GM21786 (cell line): Measurements from ENCODE around the gene KCNS3.
"Not testable (repeated sequence)": the region's sequence is repeated elsewhere in the genome, so short reads cannot be mapped to it uniquely, and the experiment has no call there.

Source experiments
- ATAC-seq: cut with Tn5 transposase; IDR thresholded peaks from one replicate; pipeline ENCODE4 v1.9.1; 2021; ENCODE audit not compliant: unreplicated experiment

The KCNS3 gene

DNA sequence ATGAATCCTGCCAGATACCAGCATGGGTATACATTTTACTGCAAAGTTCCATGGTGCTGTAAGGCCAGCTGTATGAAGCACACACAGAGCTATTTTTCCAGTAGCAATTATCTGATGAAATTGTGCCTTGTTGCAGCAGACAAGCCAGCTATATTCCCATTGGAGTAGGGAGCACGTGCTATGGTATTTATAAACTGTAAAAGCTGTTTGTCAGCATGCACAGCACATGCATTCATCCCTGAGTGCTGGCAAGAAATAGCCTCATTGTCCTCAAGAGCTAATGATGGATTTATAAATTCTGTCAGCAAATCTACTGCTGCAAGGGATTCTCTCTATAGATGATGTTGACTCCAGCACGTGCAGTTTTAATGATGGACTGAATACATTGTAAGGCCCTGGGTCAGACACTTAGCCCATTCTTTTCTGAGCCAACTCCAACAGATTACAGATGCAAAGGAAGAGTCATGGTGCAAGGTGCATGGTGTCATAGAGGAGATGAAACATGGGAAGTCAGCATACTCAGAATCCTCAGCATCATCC, 61.7 kb downstream of the KCNS3 start:
- ATAC-seq, result no peak

DNA sequence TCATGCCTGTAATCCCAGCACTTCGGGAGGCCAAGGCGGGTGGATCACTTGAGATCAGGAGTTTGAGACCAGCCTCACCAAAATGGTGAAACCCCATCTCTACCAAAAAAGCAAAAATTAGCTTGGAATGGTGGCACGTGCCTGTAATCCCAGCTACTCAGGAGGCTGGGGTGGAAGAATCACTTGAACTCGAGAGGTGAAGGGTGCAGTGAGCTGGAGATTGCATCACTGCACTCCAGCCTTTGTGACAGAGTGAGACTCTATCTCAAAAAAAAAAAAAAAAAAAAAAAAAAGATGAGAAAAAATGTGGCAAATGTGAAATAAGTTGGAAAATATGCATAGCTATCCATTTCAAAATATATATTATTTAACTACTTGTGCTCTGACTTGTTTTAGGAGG, 65.0 kb downstream of the KCNS3 start:
- ATAC-seq, result no peak

DNA sequence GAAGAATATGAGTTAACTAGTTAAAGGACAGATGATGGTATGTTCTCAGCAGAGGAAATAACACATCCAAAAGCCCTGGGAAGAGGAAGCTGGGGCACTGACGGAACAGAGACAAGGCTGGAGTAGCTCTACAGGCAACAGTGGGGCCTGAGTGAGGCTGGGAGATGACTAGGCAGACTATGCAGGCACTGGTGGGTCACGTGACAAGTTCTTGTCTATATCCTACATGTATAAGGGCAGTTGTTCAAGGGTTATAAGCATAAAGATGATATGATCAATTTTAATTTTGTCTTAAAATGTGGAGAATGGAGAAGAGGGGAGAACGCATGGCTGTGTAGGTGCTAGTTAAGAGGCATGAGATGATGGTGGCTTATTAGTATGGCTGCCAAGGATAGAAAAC, 68.6 kb downstream of the KCNS3 start:
- no peak for ATAC-seq

DNA sequence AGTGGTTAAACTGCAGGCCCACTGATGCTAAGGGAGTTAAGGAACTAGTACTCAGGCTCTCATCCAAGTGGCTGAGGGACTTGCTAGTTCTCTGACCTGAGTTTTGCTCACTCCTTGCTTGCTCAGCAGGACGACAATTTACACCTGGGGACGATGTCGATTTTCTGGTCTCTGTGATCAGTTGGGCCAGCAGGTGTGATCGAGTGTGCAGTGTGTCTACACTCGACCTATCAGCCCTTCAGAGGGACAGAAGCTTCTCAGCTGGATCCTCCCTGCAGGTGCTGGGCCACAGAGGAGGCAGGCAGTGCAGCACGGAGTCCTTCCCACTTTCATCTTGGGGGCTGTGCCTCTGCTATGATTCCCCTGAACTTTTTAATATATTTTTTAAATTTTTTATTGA, 71.5 kb downstream of the KCNS3 start:
- ATAC-seq, result no peak

DNA sequence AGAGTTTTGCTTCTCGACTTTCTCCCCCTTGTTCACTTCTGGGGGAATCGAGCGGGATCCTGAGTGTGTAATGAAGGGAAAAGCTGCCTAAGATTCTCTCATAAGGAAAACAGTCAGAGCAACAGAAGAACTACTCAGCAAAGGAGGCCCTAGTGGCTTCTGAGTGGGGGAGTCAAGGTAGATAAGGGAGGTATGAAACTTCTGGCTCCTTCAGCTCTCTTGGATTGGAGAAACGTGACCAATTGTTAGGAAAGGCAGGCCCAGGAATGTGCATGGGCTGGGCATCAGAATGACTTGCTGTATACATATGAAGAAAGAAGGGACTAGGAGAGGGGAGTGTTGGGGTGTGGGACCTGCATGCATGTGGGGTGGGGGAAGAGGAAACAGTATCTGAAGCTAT, 73.1 kb downstream of the KCNS3 start:
- ATAC-seq, result no peak

DNA sequence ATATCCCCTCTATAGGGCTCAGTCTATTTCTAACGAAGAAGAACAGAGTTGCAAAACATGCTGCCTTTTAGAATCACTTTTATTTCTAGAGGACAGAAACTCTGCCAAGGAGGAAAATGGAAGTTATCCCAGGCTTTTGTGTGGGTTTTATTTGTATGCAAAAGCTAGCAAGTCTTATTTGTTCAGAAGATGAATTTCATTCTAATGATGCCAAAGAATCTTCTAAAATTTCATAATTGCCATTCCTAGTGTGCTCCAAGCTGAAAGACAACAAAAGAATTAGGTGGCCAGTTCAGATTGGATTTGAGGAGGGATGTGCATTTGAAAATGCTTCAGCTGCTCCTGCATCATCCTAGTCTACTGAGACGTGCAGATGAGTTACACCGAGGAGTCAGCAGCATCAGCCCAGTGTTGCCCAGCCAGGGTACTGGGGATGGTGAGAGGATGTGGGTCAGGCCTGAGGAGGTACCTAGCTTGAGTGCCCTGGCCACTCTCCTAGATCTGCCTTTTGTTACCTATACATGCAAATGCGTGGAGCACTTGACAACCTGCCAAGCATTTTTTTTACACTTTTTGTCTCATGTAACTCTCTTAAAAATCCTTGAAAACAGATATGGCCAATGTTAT, 80.1 kb downstream of the KCNS3 start:
- ATAC-seq, result no peak

DNA sequence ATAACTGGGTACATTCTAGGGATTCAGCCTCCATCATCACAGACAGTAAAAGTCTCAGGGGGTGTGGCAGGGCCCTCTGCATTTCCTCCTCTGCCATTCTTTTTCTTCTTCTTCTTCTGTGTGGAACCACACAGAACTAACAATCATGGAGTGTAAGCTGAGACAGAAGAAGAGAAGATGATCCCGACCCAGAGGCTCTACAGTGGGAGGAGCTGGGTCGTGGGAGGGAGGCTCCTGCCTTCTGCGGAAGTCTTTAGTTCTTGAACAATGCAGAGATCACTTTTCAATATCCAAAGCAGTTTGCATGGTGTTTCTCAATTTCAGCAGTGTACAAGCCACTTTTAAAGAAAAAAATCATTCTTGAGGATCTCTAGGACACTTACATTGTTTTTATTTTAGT, 80.9 kb downstream of the KCNS3 start:
- ATAC-seq, result no peak

DNA sequence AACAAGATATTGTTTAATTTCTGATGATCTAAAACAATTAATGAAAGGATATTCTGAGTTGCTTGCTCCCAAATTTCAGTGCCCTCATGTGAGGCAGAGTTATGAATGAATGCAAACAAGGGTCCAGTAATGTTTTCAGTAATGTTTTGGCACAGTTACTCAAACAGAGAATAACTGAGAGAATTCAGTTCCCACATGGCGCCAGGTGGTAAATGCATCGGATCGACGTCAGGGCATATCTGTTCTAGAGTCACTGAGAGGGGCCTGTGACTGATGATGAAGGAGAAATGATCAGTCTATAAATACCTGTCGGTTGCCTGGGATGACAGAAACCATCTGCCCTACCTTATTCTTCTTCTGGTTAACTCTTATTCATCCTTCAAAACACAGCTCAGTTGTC, 81.4 kb downstream of the KCNS3 start:
- ATAC-seq, result no peak

DNA sequence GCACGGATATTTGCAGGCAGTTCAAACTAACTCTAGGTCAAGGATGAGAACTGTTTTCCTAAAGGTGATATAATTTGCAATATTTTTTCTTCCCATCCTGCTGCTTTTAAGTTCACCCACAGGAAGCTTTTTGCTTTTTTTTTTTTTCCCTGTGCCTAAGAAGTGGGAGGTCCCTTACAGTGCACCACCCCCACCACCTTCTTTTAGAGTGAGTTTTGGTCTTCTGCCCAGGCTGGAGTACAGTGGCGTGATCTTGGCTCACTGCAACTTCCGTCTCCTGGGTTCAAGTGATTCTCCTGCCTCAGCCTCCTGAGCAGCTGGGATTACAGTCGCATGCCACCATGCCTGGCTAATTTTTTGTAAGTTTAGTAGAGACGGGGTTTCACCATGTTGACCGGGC, 82.5 kb downstream of the KCNS3 start:
- no peak for ATAC-seq

DNA sequence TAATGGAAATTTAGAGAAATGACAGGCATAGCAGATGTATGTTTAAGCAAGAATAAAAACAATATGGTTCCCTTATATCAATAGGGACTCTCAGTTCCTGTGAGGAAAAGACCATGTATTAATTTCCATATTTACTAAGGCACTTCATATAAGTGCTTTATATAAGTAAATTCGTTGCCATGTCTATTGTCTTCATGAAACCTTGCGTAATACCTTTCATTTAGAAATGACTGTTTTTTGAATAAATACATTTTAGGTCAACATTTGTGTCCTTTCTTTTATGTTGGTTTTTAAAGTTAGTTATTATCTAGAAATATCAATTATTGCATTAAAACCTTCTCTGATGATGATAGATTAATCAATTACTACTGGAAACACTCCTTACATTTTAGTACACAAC, 83.3 kb downstream of the KCNS3 start:
- ATAC-seq, result no peak

DNA sequence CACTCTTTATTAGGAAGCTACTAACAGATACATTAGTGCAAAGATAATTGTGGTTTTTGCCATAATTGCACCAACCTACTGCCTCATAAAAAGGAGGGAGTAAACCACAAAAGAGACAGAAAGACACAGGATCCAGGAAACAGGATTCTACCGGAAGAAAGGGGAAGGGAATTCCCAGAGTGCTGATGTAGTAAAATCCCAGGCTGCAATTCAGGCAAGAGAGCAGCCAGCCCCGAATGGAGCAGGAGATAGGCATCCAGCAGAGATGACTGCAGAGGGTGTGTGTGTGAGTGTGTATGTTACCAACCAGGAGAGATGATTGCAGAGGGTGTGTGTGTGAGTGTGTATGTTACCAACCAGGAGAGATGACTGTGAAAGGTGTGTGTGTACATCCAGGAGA, 84.4 kb downstream of the KCNS3 start:
- no peak for ATAC-seq

DNA sequence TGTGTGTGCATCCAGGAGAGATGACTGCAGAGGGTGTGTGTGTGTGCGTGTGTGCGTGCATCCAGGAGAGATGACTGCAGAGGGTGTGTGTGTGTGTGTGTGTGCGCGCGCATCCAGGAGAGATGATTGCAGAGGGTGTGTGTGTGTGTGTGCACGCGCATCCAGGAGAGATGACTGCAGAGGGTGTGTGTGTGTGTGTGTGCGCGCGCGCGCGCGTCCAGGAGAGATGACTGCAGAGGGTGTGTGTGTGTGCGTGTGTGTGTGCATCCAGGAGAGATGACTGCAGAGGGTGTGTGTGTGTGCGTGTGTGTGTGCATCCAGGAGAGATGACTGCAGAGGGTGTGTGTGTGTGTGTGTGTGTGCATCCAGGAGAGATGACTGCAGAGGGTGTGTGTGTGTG, 85.1 kb downstream of the KCNS3 start:
- ATAC-seq, result not testable (repeated sequence)

DNA sequence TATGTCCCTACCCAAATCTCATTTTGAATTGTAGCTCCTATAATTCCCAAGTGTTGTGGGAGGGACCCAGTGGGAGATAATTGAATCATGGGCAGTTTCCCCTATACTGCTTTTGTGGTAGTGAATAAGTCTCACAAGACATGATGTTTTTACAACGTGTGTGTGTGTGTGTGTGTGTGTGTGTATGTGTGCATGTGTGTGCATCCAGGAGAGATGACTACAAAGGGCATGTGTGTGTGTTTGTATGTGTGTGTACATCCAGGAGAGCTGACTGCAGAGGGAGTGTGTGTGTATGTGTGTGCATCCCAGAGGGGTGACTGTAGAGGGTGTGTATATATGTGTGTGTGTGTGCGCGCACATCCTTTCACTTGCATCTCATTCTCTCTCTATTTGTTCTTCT, 86.7 kb downstream of the KCNS3 start:
- no peak for ATAC-seq

DNA sequence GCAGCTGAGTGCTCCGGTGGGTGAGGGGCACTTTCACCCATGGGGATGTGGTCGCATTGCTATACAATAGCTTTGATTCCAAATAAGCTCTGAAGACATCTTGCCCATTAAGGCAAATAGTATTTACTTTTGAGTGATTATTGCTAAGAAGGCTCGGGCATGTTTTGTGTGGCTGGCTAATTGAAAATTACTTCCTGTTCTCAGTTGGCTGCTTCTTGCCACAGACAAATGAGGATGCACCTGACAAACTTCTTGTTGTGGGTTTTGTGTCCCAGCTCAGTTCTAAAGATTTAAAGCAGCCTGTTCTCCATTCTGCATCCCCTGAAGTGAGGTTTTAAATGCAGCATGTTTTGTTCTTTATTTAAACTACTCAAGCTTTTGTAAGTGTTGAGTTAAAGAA, 88.3 kb downstream of the KCNS3 start:
- ATAC-seq, result no peak

DNA sequence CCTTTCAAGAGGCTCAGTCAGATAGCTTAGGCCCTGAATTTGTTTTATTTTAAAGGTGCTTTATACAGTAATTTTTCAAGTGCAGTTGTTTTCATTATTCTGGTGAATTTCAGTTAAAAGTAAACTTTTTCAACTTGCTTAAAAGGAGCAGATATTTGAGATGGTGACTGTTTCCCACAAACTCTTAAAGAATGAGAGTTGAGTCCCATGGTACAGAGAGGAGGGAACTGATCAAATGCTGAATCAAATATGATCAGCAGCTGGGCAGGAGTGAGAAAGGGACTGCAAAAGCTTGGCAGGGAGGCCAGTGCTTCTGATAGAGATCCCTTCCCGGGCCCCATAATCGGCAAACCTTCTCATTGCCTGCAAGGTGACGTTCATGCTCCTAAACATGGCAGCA, 91.2 kb downstream of the KCNS3 start:
- ATAC-seq, result no peak

DNA sequence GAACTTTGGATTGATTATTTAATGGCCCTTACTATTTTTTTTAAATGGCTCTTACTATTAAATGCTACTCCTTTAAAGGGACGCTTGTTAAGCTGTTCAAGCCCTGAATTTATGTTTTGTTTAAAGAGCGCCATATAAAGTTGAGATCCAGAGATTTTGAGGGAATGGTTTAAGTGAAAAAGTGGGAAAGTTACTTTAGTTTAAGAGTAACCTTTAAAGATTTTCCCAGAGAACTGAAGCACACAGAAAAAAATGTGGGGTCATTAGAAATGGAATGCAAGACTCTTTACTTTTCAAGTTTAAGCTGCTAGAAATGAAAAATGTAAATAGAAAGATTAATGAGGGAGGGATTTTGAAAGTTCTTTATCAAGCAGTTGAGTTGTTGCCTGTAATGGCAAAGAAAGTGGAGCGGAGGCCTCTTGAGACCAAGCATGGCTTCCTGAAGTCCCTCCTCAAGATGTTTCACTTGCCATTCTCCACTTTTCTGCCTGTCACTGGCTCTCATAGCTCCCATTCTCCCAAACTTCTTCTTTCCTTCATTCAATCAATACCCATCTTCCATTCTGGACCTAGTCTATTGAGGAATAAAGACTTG, 93.2 kb downstream of the KCNS3 start:
- no peak for ATAC-seq

DNA sequence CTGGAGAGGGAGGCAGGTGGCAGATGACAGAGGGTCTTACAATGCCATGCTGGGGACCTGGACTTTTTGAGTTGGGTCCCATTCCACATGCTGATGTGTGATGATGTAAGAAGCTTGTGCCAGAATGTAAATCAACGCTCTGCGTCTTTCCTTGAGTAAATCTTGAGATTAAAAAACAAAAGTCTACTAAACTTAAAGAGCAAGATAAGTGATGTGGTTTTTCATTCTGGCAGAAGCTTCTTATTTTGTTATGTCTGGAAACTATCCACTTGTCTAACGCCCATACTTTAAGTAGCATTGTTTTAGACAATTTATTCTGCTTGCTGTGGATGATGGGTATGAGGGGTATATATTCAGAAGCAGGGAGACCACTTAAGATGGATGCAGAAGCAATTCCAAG, 94.5 kb downstream of the KCNS3 start:
- ATAC-seq, result no peak

DNA sequence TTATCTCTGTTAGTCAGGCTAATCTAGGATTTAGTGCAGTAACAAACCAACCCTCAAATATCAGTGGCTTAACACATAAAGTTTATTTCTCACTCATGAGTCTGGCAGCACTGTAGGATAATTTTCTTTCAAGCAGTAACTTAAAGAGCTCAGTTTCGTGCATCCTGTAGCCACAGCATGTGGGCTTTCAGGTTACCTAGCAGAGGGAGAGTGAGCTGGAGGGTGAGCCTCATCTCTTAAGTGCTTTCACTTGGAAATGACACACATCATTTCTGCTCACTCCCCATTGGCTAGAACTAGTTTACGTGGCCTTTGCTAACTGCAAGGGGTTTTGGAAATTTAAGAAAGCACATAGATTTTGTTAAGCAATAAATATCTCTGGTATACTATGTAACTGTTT, 96.9 kb downstream of the KCNS3 start:
- no peak for ATAC-seq

DNA sequence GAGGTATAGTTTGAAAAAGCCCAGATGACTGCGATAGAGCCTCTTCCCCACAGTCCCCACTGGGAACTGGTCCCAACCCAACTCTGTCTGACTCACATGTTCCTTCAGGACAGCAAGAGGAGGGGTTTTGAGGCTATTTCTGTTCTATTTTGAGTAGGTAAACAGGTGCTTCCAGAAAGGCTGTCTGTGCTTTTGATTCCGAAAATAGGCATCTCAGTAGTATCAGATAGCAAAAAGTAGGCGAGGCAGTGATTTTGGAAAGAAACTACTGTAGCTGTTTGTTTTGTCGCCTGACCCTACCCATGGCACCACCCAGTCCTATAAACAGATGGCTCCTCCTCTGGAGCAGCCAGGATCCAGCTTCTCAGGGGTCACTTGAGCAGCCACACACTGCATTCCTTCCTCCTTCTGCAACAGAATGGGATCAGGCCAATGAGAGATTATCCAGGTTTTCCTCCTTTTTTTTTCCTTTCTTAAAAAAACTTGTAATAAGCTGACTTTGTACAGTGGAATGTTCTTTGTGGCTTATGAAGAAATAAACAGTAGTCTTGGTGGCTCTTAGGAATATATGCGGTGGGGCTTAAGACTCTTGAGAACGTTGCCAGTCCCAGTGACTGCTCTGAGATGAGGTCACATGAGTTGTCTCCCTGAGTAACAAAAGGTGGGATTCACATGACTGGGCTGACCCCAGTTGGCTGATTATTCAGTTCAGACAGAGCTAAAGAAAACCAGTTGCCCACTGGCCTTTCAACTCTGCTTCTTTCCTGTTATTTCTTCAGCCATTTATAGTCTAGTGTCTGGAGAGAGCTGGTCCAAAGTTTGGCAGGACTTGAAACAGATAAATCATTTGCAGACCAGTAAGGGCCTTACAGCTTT, 98.6 kb downstream of the KCNS3 start:
- ATAC-seq, result no peak

DNA sequence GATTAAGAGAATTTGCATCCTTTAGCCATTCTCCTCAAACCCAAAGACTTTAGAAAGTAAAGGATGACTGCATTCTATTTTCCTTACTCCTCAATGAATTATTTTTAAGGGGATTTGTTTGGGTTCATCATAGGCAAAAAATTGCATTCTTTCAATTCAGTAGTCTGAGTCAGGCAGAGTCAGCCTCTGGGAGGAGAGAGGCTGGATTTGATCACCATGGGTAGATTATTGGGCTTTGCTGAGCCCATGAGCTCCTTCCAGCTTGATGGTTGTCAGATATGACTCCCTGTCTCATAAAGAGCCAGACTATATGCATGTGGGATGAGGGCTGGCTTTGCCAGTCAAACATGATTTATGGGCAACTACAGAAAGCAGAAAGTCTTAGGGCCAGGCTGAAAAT, 101.2 kb downstream of the KCNS3 start:
- no peak for ATAC-seq

DNA sequence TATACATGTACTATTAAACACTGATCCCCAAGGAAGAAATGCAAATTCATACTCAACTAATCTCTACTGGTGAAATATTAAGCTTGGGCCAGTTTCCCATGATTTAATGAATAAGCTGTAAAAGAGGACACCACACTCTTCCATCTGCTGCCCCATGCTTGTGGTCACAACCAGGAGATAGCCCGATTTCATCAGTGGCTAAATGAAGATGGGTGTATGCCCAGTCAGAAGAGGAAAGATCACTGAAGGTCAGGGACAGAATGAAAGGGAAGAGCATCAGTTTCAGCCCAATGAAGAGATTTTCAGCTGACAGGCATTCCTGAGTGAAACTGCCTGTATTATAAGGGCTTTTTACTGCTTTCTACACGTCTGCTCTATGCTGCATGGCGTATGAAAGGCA, 103.5 kb downstream of the KCNS3 start:
- ATAC-seq, result no peak
